ENCODE results near the gene C19orf47.
A peak's percentile ranks its signal among the peaks of the same experiment; 100 is the strongest.

The C19orf47 gene

DNA sequence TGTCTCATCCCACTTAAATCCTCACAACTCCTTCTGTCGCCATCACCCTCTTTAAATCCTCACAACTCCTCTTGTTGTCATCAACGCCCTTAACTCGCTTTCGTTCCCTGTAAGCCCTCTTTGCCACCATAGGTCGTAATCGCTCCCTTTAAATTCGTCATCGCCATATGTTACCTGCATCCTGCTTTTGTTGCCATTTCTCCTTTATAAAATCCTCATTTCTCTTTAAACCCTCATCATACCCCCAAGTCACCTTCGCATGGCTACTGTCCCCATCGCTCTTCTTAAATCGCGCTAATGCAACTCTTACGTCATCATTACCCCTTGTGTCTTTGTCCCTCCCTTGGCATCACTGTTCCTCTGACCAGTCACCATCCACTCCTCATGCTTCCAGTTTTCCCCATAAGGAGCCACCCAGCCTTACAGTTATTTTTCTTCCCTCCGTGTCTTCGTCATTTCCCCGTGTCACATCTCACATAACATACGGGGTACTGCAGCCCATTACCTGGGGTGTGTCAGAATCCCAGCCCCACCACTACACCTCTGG lies 837 bp upstream of the C19orf47 start:
- Histone ChIP-seq H3K9ac (ENCODE audit: insufficient read length) (peak overlapping the region; percentile 86), H3K36me3 (ENCODE audit: insufficient read depth, low read length) (no peaks in the 10 kb centered on the region; the same call in 1 of the 2 replicates), H3K9me3 (ENCODE audit: low read depth, low read length) (no peaks in the 10 kb centered on the region), H3K4me3 (peak overlapping the region; percentile 94), H3K27ac (no peak overlapping the region)
- no peak for DNase-seq (ENCODE audit: low read depth, low spot score)
- TF ChIP-seq FOXP2 (optimal IDR thresholded peaks at IDR 0.05; ENCODE audit: control extremely low read depth, extremely low read length, insufficient read depth) (no peak), POLR2AphosphoS5 (IDR thresholded peaks at IDR 0.05; ENCODE audit: borderline replicate concordance, low read depth, low read length) (no peak)

DNA sequence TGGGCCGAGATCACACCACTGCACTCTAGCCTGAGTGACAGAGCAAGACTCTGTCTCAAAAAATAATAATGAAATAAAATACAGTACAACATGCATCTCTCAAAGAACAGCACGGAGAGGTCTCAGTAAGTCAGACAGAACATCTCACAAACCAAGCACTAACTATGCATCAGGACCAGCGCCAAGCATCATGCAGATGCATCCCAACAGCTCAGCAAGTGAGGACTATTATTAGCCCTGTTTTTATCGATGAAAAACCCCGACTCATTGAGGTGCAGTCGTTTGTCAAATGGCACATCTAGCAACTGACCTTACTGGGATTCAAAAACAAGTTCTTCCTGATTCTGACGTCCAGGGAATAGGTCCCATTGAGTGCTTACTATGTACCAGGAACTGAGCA lies 3.8 kb downstream of the C19orf47 start:
- no peak overlapping the region for H3K27ac ChIP-seq

DNA sequence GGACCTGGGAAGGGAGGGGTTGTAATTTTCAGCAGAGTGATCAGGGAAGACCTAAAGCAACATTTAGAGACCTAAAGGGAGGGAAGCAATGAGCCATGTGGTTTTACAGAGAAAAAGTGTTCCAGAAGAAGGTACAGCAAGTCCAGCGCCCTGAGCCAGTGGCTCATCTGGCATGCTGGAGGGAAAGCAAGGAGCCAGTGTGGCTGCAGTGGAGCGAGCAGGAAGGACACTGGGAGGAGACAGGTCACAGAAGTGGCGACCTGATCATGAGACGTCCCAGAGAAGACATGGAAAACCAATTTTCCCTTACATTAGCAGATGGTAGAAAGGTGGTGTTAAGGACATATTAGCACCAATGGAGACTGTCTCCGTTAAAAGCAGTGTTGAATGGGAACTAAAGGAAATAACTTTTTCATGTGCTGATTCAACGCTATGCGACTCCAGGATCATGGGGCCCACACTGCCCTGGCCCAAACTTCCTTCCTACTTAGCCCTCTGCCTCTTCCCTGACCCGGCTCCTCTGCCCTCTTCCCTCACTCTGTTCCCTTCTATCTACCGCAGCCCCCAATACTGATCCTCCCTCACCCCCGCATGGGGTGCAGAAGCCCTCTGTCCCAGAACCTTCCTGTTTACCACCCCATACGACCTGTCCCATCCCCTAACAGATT lies 5.4 kb downstream of the C19orf47 start:
- no peak for TF ChIP-seq FOXP2 (optimal IDR thresholded peaks at IDR 0.05; ENCODE audit: control extremely low read depth, extremely low read length, insufficient read depth)
- TF ChIP-seq EZH2 (IDR thresholded peaks at IDR 0.05), result no peak
- no peak for TF ChIP-seq POLR2AphosphoS5 (IDR thresholded peaks at IDR 0.05; ENCODE audit: borderline replicate concordance, low read depth, low read length)
- H3K9me3 ChIP-seq (ENCODE audit: low read depth, low read length), result no peaks in the 10 kb centered on the region
- H3K36me3 ChIP-seq (ENCODE audit: insufficient read depth, low read length), result peaks cover 7% of the 10 kb centered on the region; the same call in 1 of the 2 replicates
- H3K4me3 ChIP-seq, result no peak overlapping the region
- H3K27ac ChIP-seq, result no peak overlapping the region
- no peak overlapping the region for H3K9ac ChIP-seq (ENCODE audit: insufficient read length)
- no peak for DNase-seq (ENCODE audit: low read depth, low spot score)

More for the DNA sequence above, 3.8 kb downstream of the C19orf47 start:
- no peak for DNase-seq (ENCODE audit: low read depth, low spot score)
- TF ChIP-seq POLR2AphosphoS5 (IDR thresholded peaks at IDR 0.05; ENCODE audit: borderline replicate concordance, low read depth, low read length), result no peak
- TF ChIP-seq EZH2 (IDR thresholded peaks at IDR 0.05), result no peak
- no peak for TF ChIP-seq FOXP2 (optimal IDR thresholded peaks at IDR 0.05; ENCODE audit: control extremely low read depth, extremely low read length, insufficient read depth)
- Histone ChIP-seq H3K9me3 (ENCODE audit: low read depth, low read length) (no peaks in the 10 kb centered on the region), H3K4me3 (no peak overlapping the region), H3K9ac (ENCODE audit: insufficient read length) (no peak overlapping the region), H3K36me3 (ENCODE audit: insufficient read depth, low read length) (peaks cover 7% of the 10 kb centered on the region; the same call in 1 of the 2 replicates)

DNA sequence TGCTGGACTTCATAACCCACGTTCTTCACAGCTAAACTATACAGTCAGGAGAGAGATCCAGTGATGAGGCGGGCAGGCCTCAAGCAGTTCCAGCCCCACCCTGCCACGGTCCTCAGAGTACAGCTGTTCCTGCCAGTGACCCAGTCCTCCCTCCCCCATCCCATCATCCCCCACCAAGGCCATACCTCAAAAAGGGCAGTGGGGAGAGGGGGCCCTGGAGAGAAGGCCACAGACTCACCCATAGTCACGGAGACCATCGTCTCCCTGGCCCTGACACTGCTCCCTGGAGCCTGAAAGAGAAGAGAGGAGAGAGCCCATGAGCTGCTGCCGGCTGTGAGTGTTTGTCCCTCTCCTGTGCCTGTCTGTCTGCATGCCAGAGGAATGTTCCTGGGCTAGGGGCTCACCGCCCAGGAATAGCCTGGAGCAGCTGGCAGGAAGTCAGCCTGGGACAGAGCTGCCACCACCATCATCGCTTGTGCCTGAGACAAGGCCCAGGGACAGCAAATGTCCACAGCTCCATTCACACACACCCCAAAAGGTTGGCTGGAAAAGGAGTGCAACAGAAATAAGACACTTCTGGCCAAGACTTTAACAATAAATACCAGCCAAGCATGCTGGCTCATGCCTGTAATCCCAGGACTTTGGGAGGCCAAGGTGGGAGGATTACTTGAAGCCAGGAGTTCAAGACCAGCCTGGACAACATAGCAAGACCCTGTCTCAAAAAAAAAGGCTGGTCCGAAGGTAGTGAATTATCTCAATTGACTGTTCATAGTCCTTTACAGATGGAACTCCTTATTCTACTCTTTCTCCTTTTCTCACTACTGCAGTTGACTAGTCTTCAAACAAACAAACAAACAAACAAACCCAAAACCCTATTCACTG lies 6.4 kb downstream of the C19orf47 start:
- Histone ChIP-seq H3K36me3 (ENCODE audit: insufficient read depth, low read length) (peaks cover 7% of the 10 kb centered on the region; the same call in 1 of the 2 replicates), H3K9ac (ENCODE audit: insufficient read length) (no peak overlapping the region)
- no peak for DNase-seq (ENCODE audit: low read depth, low spot score)

DNA sequence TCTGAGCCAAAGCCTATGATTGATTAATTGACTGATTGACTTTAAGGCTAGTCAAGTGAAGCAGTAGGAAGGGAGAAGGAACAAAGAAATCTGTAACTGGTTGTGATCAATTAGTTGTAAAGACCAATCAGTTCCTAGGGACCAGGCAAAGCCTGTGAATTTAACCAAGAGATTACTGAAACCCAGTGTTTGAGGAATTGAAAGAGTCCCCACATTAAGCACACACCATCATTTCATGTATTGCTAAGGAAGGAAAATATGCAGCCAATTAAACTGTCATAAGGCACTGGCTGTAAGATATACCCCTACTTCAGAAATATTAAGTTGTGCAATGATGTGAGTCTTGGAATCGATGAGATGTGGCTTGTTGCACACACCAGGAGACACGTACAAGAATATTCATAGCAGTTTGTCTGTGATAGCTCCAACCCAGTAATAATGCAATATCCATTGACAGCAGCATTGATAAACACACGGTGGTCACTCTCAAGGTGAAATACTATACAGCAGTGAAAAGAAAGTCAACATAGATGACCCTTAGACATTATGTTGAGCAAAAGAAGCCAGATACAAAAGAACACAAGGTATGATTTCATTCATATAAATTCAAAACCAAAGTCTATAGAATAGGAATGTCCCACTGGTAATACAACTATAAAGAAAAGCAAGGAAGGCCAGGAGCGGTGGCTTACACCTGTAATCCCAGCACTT lies 9.0 kb downstream of the C19orf47 start:
- no peak overlapping the region for H3K9ac ChIP-seq (ENCODE audit: insufficient read length)
- TF ChIP-seq EZH2 (IDR thresholded peaks at IDR 0.05), result no peak
- no peak for TF ChIP-seq POLR2AphosphoS5 (IDR thresholded peaks at IDR 0.05; ENCODE audit: borderline replicate concordance, low read depth, low read length)
- no peak for TF ChIP-seq FOXP2 (optimal IDR thresholded peaks at IDR 0.05; ENCODE audit: control extremely low read depth, extremely low read length, insufficient read depth)
- no peak overlapping the region for H3K27ac ChIP-seq
- H3K9me3 ChIP-seq (ENCODE audit: low read depth, low read length), result no peaks in the 10 kb centered on the region
- no peak for DNase-seq (ENCODE audit: low read depth, low spot score)
- H3K4me3 ChIP-seq, result no peak overlapping the region
- H3K36me3 ChIP-seq (ENCODE audit: insufficient read depth, low read length), result peaks cover 16% of the 10 kb centered on the region; the same call in 1 of the 2 replicates

More for the DNA sequence above, 6.4 kb downstream of the C19orf47 start:
- H3K27ac ChIP-seq, result no peak overlapping the region
- no peak overlapping the region for H3K4me3 ChIP-seq
- no peaks in the 10 kb centered on the region for H3K9me3 ChIP-seq (ENCODE audit: low read depth, low read length)
- TF ChIP-seq FOXP2 (optimal IDR thresholded peaks at IDR 0.05; ENCODE audit: control extremely low read depth, extremely low read length, insufficient read depth) (no peak), EZH2 (IDR thresholded peaks at IDR 0.05) (no peak), POLR2AphosphoS5 (IDR thresholded peaks at IDR 0.05; ENCODE audit: borderline replicate concordance, low read depth, low read length) (no peak)

DNA sequence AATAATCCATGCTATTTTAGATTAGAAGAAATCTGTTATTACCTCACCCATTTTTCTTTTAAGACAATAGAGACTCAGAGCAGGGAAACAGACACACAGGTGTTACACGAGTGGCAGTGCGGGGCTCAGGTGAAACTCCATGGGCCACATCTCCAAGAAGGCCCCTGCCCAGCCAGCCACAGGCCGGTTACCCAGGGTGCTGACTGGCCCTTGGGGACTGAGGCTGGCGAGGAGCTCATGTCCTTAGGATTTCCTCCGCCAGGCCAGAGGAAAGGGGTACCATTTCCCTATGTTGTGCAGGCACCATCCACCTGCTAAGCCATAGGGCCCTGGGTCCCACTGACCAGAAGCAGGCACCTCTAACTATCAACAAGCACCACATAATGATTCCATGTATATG lies 10.6 kb downstream of the C19orf47 start:
- H3K9me3 ChIP-seq (ENCODE audit: low read depth, low read length), result no peaks in the 10 kb centered on the region
- no peak overlapping the region for H3K9ac ChIP-seq (ENCODE audit: insufficient read length)
- DNase-seq (ENCODE audit: low read depth, low spot score), result no peak
- peaks cover 27% of the 10 kb centered on the region; the same call in 1 of the 2 replicates for H3K36me3 ChIP-seq (ENCODE audit: insufficient read depth, low read length)
- TF ChIP-seq EZH2 (IDR thresholded peaks at IDR 0.05) (no peak), FOXP2 (optimal IDR thresholded peaks at IDR 0.05; ENCODE audit: control extremely low read depth, extremely low read length, insufficient read depth) (no peak)
- no peak overlapping the region for H3K27ac ChIP-seq
- no peak overlapping the region for H3K4me3 ChIP-seq

DNA sequence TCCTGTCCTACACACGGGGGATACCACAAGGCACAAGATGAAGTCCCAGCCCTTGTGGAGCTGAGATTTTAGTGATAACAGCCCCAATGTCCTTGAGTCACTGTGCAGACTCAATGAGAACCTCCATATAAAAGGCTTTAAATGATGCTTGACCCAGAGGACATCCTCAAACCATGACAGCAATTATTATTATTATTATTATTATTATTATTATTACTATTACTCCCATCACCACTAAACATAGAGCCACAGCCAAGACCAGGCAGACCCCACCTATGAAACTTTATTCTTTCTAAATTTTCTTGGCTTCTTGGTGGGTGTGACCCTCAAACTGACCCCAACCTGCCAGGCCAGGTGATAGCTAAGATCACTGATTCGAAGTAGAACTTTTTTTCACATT lies 11.1 kb downstream of the C19orf47 start:
- no peak for DNase-seq (ENCODE audit: low read depth, low spot score)
- no peak overlapping the region for H3K27ac ChIP-seq
- TF ChIP-seq FOXP2 (optimal IDR thresholded peaks at IDR 0.05; ENCODE audit: control extremely low read depth, extremely low read length, insufficient read depth) (no peak), EZH2 (IDR thresholded peaks at IDR 0.05) (no peak), POLR2AphosphoS5 (IDR thresholded peaks at IDR 0.05; ENCODE audit: borderline replicate concordance, low read depth, low read length) (no peak)
- no peak overlapping the region for H3K9ac ChIP-seq (ENCODE audit: insufficient read length)
- H3K36me3 ChIP-seq (ENCODE audit: insufficient read depth, low read length), result peaks cover 30% of the 10 kb centered on the region; the same call in 1 of the 2 replicates
- no peak overlapping the region for H3K4me3 ChIP-seq
- H3K9me3 ChIP-seq (ENCODE audit: low read depth, low read length), result no peaks in the 10 kb centered on the region

DNA sequence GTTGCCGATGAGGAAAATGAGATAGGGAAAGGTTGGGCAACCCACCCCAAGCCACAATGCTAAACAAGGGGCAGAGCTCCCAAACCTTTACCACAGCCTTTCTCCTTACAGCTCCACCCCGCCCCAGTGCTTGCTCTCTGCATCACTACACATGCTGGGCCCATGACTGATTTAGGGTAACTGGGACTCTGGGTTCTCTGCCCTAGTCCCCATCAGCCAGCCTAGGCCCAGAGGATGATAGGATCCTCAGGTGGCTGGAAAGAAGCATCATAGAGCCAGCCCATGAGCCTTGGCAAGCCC lies 11.6 kb downstream of the C19orf47 start:
- H3K9ac ChIP-seq (ENCODE audit: insufficient read length), result no peak overlapping the region
- peaks cover 35% of the 10 kb centered on the region; the same call in 1 of the 2 replicates for H3K36me3 ChIP-seq (ENCODE audit: insufficient read depth, low read length)
- no peak overlapping the region for H3K27ac ChIP-seq
- no peak for TF ChIP-seq FOXP2 (optimal IDR thresholded peaks at IDR 0.05; ENCODE audit: control extremely low read depth, extremely low read length, insufficient read depth)
- TF ChIP-seq EZH2 (IDR thresholded peaks at IDR 0.05), result no peak
- TF ChIP-seq POLR2AphosphoS5 (IDR thresholded peaks at IDR 0.05; ENCODE audit: borderline replicate concordance, low read depth, low read length), result no peak
- no peaks in the 10 kb centered on the region for H3K9me3 ChIP-seq (ENCODE audit: low read depth, low read length)
- DNase-seq (ENCODE audit: low read depth, low spot score), result no peak
- no peak overlapping the region for H3K4me3 ChIP-seq
